GM13976 (cell line): Measurements from ENCODE around the gene FLYWCH2.

ENCODE experiments used
- DNase-seq: peaks from one replicate; pipeline ENCODE4 v3.0.0; 2012; ENCODE audit warnings: low spot score
- CTCF ChIP-seq: IDR thresholded peaks from 2 replicates; pipeline ENCODE4 v1.5.1; 2012; ENCODE audit warnings: borderline replicate concordance, mild to moderate bottlenecking; ENCODE audit not compliant: insufficient read depth; ENCODE audit errors: extremely low read depth, missing control alignments, control extremely low read depth
- in situ Hi-C: fragments of 300-500 bp; cut with MboI; formaldehyde crosslinking; loops from one replicate; pipeline ENCODE4 v1.12.0; 2022; ENCODE audit warnings: low sequenced_read_pairs, mixed read lengths, inconsistent platforms; ENCODE audit not compliant: unreplicated experiment

The FLYWCH2 gene

GRCh38 chr16:2843526-2843925, 39.5 kb upstream of the FLYWCH2 start:
- TF ChIP-seq CTCF, result no peak
- in situ Hi-C loops, result no loop called here
- no peak for DNase-seq

DNA sequence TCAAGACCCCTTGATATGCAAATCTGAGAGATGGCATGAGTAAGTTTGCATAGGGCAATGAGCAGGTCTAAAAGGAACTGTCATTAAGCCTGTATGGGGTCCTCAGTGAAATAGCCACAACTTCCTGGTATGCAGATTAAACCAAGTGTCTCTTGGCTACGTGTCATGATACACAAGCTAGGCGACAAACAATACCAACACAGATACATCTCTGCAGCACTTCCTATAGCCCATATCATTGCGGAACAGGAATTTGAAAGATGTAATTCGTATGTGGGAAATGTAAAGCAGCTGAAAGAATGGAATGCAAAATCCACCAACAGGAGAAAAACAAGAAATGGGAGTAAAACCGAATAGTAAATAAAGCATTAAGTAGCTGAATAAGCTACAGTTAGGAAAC, 37.9 kb upstream of the FLYWCH2 start:
- DNase-seq, result no peak
- TF ChIP-seq CTCF, result no peak
- in situ Hi-C loops, result no loop called here

DNA sequence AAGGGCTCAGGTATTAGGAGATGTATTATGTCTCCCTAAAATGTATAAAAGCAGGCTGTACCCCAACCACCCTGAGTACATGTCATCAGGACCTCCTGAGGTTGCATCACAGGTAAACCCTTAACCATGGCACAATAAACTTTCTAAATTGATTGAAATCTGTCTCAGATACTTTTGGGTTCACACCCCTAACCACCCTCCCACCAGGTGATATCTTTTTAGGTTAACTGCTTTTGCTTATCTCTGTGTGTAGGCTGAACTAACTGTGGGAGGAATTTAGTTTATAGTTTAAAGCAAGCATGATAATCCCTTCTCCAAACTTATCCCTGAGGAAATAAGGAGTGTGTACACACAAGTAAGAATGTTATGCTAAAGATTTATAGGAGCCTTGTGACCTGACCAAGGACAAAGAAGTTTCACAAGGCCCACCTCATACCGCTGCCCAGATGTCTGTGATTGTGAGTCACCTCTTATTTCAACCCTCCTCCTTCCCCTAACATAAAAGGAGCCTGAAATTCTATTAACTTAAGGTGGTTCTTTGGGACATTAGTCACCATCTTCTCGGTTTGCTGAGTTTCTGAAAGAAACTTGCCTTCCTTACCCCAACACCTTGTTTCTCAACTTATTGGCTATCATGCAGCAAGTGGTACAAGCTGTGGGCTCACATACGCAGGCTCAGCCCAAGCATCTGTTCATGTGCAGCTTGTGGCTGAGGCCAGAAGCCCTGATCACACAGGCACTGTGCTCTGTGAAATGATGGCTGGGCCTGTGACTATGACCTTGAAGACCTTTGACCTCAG, 36.3 kb upstream of the FLYWCH2 start:
- in situ Hi-C loops, result no loop called here
- DNase-seq, result no peak
- TF ChIP-seq CTCF, result no peak

DNA sequence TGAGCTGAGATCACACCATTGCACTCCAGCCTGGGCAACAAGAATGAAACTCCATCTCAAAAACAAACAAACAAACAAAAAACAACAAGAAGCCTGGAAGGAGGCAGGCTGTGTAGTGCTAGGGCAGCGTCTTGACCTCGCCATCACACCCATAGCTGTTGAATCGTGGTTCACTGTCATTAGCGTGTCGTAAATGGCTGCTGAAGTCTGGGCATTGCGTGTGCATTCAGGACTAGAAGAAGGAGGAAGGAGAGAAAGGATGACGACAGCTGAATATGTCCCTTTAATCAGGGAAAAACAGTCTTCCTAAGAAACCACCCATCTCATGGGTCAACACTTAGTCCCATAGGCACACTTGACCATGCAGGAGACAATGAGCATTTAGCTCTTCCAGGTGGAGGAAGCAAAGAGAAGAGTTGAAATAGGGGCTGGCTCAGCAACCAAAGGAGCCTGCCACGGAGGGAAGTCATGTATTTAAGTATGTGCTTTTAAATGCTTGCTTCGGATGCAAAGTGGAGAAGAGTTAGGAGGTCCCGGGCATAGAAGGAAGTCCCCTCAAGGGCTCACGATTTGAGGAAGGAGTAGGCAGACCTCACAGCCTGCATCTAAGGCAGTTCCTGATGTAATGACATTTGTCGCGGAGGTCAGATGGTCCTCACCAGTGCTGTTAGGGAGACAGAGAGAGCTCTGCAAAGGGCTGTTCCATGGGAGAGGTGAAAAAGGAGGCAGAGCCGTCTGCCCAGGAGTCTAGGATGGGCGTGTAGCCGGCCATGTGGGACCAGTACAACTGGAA, 33.9 kb upstream of the FLYWCH2 start:
- DNase-seq, result no peak
- TF ChIP-seq CTCF, result no peak
- in situ Hi-C loops, result no loop called here

GRCh38 chr16:2852003-2852730, 30.8 kb upstream of the FLYWCH2 start:
- in situ Hi-C loops, result no loop called here

More at GRCh38 chr16:2852003-2852730, 30.8 kb upstream of the FLYWCH2 start:
- no peak for TF ChIP-seq CTCF
- peak; percentile 30 for DNase-seq
